DND-41 (cell line): Measurements from ENCODE around the gene PDE4D.
A peak's percentile ranks its signal among the peaks of the same experiment; 100 is the strongest.

Source experiments
- ATAC-seq: fragments of 200-7000 bp; cut with Tn5 transposase; 3 replicates; pipeline ENCODE4 v1.9.1; 2021; ENCODE audit warnings: low read depth; ENCODE audit not compliant: insufficient read depth
- DNase-seq: peaks from one replicate; pipeline ENCODE4 v3.0.0-alpha.2; 2020
- H2AFZ ChIP-seq: 2 replicates; pipeline ENCODE4 v1.6.0; 2012; ENCODE audit warnings: low read depth, low read length
- H3K27ac ChIP-seq: 2 replicates; pipeline ENCODE4 v1.5.1; 2012; ENCODE audit warnings: low read length, inconsistent platforms
- H3K27me3 ChIP-seq: fragments of 200-600 bp; sonication (generic); 2 replicates; pipeline ENCODE4 v1.6.0; 2012; ENCODE audit warnings: low read length, mild to moderate bottlenecking, inconsistent platforms; ENCODE audit not compliant: insufficient read depth, poor library complexity
- H3K36me3 ChIP-seq: 2 replicates; pipeline ENCODE4 v1.5.1; 2012; ENCODE audit warnings: low read length, inconsistent platforms; ENCODE audit not compliant: insufficient read depth
- H3K4me1 ChIP-seq: 2 replicates; pipeline ENCODE4 v1.5.1; 2012; ENCODE audit warnings: mild to moderate bottlenecking, low read length; ENCODE audit not compliant: insufficient read depth
- H3K4me2 ChIP-seq: 2 replicates; pipeline ENCODE4 v1.6.0; 2012; ENCODE audit warnings: mild to moderate bottlenecking, moderate library complexity, low read length, inconsistent platforms; ENCODE audit not compliant: insufficient read depth
- H3K4me3 ChIP-seq, 2 experiments: fragments of 200-600 bp in 1 of 2; shearing (Covaris generic) in 1 of 2; 2 replicates each; pipeline ENCODE4 v1.5.1; 2012 to 2016; ENCODE audit warnings: inconsistent platforms in 2 of 2, low read length in 2 of 2, mild to moderate bottlenecking in 2 of 2, low read depth in 1 of 2, moderate library complexity in 1 of 2
- H3K79me2 ChIP-seq: 2 replicates; pipeline ENCODE4 v1.6.0; 2012; ENCODE audit warnings: low read length, inconsistent platforms; ENCODE audit not compliant: insufficient read depth
- H3K9ac ChIP-seq: 2 replicates; pipeline ENCODE4 v1.6.0; 2012; ENCODE audit warnings: low read depth, mild to moderate bottlenecking, inconsistent platforms, low read length, moderate library complexity
- H3K9me3 ChIP-seq: 2 replicates; pipeline ENCODE4 v1.5.1; 2012; ENCODE audit warnings: low read length, moderate library complexity, mild to moderate bottlenecking, inconsistent platforms; ENCODE audit not compliant: insufficient read depth, severe bottlenecking
- H4K20me1 ChIP-seq: 2 replicates; pipeline ENCODE4 v1.6.0; 2012; ENCODE audit warnings: low read length; ENCODE audit not compliant: insufficient read depth
- CTCF ChIP-seq: IDR thresholded peaks from 2 replicates; pipeline ENCODE4 v1.5.1; 2012; ENCODE audit warnings: borderline replicate concordance, low read length, moderate library complexity, mild to moderate bottlenecking; ENCODE audit not compliant: poor library complexity, severe bottlenecking; ENCODE audit errors: extremely low read depth
- EZH2 ChIP-seq: IDR thresholded peaks from 3 replicates; pipeline ENCODE4 v1.6.1; 2012; ENCODE audit warnings: borderline replicate concordance, low read depth, mild to moderate bottlenecking, moderate library complexity, low read length, inconsistent platforms; ENCODE audit not compliant: severe bottlenecking

The PDE4D gene

GRCh38 chr5:59016925-59017324 lies 876.6 kb downstream of the PDE4D start:
- peaks cover 3% of the 10 kb centered on the region for H3K27me3 ChIP-seq
- H3K9me3 ChIP-seq, result no peaks in the 10 kb centered on the region
- DNase-seq (no peak), ATAC-seq (no peak)
- no peaks in the 10 kb centered on the region for H3K4me1 ChIP-seq
- no peak for TF ChIP-seq EZH2
- no peak for TF ChIP-seq CTCF
- no peaks in the 10 kb centered on the region for H3K36me3 ChIP-seq
- no peak overlapping the region for H3K27ac ChIP-seq
- H2AFZ ChIP-seq, result no peak overlapping the region
- no peaks in the 10 kb centered on the region for H3K79me2 ChIP-seq
- H3K4me2 ChIP-seq, result no peak overlapping the region
- H4K20me1 ChIP-seq, result no peaks in the 10 kb centered on the region
- no peak overlapping the region for H3K4me3 ChIP-seq
- no peak overlapping the region for H3K9ac ChIP-seq

GRCh38 chr5:59008816-59009473 lies 884.6 kb downstream of the PDE4D start:
- Histone ChIP-seq H3K9ac (no peak overlapping the region), H3K4me2 (no peak overlapping the region), H3K27me3 (no peaks in the 10 kb centered on the region), H3K79me2 (no peaks in the 10 kb centered on the region), H3K36me3 (no peaks in the 10 kb centered on the region), H3K4me1 (no peaks in the 10 kb centered on the region), H3K4me3 (no peak overlapping the region), H4K20me1 (no peaks in the 10 kb centered on the region), H2AFZ (no peak overlapping the region), H3K27ac (no peak overlapping the region), H3K9me3 (no peaks in the 10 kb centered on the region)
- TF ChIP-seq CTCF, result no peak
- TF ChIP-seq EZH2, result no peak
- ATAC-seq (no peak), DNase-seq (no peak)

GRCh38 chr5:59007460-59008063 lies 886.0 kb downstream of the PDE4D start:
- Histone ChIP-seq H3K27ac (no peak overlapping the region), H3K4me2 (no peak overlapping the region), H3K79me2 (no peaks in the 10 kb centered on the region), H3K9me3 (no peaks in the 10 kb centered on the region), H3K4me1 (no peaks in the 10 kb centered on the region), H2AFZ (no peak overlapping the region), H3K4me3 (no peak overlapping the region), H3K27me3 (no peaks in the 10 kb centered on the region), H3K9ac (no peak overlapping the region), H4K20me1 (no peaks in the 10 kb centered on the region), H3K36me3 (no peaks in the 10 kb centered on the region)
- TF ChIP-seq CTCF (peak; percentile 51), EZH2 (no peak)
- ATAC-seq (no peak), DNase-seq (no peak)
